Stimulated activated CD4-positive, alpha-beta T cell treated with anti-CD3 and anti-CD28 coated beads, Interleukin-1b, Interleukin-23, amount 100 ng/mL, for 1 hour (primary cell): ENCODE results near the gene HOXD8.

Experiments
- DNase-seq, 2 donors: peaks; one replicate each; pipeline ENCODE4 v3.0.0-alpha.2; 2020; ENCODE audit warnings: low read depth in 2 of 2

HOXD8 gene

GRCh38 chr2:176160251-176160985 lies 30.9 kb downstream of the HOXD8 start:
- no peak for DNase-seq

- DNase-seq: no peak
Measured at GRCh38 chr2:176160986-176161824, 31.7 kb downstream of the HOXD8 start.

- DNase-seq: no peak
Measured at GRCh38 chr2:176161825-176162626, 32.5 kb downstream of the HOXD8 start.

DNA sequence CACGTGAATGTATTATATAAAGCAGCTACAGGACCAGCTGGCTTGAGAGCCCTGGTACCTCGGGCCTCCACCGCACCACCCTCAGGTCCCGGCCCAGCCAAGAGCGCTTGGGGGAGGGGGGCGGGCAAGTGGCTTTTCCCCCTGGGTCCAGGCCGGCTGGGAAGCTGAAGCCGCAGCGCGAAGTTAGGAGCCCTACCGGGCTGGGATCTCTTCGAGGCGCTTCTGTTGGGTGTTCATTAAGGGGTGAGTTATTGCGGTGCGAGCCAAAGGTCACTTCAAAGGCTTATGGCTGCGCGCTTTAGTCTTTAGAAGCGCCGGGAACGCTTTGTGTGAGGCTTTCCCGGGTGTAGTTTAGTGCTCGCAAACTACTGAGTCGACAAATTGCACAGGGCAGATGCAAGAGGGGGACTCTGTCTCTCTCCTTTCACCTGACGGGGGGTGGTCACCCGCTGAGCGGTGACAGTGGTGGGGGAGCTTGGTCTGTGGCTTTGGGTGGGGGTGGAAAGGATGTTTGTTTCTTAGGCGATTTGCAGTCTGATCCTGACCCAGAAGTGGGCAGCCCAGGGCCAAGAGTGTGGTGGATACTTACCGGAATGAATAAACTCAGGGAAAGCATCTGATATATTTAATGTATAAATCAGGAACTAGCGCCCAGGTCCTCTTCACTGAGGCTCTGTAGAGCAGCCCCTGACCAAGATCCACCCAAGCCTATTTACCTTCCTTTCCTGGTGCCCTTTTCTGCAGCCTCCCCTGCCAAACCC lies 33.6 kb downstream of the HOXD8 start:
- DNase-seq: no peak

DNA sequence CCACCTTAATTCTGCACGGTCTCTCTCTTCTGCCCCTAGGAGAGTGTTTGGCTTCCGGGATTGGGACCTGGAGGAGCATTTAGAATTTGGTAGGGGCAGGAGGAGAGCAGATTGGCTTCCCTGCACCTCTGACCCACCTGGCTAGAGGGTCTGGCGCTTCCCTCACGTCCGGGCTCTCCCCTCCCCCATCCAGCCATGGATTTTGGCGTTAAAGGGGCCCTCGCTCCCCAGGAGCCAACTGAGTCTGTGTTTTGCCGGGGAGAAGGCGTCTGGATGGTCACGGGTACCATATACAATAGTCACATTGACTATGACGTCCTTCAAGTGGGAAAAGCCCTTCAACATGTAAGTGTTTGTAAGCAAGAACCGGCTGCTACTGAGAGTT lies 34.2 kb downstream of the HOXD8 start:
- no peak for DNase-seq

DNA sequence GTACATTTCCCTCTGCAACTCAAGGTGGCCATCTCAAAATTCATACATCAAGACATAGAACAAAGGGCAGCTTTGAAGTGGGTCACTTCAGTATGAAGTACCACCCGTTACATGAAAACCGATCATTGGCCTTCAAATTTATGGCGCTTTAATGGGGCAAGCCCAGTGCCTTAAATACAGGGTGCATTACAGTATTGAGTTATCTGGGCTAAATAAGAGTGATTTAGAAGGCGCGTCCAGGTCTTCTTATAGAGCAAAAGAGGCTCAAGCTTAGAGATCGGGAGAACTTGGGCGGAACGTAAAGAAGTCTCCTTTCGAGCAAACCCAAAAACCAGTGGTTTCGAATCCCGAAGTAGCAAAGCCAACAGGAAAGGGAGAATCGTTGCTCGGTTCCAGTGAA lies 34.7 kb downstream of the HOXD8 start:
- DNase-seq: no peak

DNA sequence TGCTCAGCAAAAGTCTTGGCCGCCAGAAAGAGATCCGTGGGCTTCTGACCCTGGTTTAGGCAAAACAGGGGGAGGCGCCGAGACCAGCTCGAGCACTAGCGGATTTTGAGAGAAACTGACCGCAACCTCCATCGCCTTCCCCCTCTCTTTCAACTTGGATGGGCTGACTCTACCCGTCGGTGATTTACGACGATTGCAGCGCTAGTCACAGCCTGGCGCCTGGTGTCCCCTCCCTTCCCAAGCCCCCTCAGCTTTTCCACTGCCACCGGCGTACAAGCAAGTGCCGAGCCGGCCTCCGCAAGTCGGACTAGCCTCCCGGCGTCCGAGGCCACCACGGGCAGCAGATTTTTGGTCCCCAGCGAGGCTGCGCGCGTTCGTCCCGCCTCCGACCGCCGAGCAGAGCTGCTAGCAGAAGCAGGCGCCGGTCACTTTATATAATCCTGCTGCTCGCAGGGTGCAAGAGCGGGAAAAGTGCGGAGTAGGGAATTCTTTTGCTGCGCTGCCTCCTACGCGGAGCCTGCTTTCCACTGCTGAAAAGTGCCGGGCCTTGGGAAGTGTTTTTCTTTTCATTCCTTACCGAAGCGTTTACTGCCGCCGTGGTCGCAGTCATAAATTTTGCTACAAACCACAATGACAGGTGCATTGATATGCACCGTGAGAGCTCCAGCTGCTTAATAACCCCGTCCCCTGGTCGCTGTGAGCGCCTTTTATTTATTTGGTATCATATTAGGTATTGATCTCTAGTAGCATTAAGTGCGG lies 35.3 kb downstream of the HOXD8 start:
- DNase-seq: no peak

- no peak for DNase-seq
Measured at GRCh38 chr2:176165370-176166050, 36.0 kb downstream of the HOXD8 start.

DNA sequence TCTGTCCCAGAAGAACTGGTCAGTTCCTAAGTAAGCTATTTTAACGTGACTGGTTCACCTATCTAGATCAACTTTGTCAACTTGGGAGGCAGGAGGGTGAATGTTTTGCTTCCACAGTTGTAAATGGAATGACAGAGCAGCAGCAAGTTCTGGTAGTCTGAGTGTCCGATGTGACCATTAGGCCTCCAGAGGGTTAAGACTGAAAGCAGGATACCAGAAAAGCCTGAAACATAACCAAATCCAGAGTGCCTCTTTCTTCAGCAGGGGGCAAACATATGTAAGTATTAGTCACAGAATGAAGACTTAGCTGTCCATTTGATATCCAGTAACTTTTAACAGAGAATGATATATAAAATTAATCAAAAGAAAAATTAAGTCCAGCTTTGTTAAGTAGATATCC lies 36.8 kb downstream of the HOXD8 start:
- DNase-seq: no peak

- DNase-seq: no peak
Measured at GRCh38 chr2:176167398-176167797, 37.9 kb downstream of the HOXD8 start.

- DNase-seq: no peak
Measured at GRCh38 chr2:176169181-176169580, 39.7 kb downstream of the HOXD8 start.

DNA sequence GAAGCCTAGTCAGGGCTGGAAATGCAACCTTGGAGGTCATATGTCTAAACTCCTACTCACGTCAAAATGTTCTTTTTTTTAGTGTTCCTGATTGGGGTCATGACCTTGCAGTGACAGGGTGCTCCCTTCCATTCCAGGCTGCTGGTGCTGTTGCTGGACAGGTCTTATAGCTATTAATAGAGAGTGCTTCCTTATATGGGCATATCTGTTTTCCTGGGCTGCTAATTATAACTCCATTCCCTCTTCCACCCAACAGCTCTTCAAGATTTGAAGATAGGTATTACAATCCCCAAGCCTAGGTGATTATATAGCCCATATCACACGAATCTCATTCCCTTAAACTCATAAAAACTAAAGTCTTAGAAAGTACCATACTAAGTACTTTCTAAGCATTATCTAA lies 40.2 kb downstream of the HOXD8 start:
- DNase-seq: no peak

GRCh38 chr2:176170602-176171305 lies 41.2 kb downstream of the HOXD8 start:
- DNase-seq: no peak

DNA sequence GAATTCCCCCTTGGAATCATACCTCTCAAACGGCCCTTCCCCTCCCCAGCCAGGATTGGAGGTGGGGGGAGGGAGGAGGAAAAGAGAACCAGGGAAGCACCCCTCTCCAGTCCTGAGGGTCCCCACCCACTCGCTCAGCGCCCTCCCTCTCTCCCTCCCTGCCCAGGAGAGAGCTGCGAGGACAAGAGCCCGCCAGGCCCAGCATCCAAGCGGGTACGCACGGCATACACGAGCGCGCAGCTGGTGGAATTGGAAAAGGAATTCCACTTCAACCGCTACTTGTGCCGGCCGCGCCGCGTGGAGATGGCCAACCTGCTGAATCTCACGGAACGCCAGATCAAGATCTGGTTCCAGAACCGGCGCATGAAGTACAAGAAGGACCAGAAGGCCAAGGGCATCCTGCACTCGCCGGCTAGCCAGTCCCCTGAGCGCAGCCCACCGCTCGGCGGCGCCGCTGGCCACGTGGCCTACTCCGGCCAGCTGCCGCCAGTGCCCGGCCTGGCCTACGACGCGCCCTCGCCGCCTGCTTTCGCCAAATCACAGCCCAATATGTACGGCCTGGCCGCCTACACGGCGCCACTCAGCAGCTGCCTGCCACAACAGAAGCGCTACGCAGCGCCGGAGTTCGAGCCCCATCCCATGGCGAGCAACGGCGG lies 42.0 kb downstream of the HOXD8 start:
- DNase-seq: no peak

GRCh38 chr2:176172007-176172894 lies 42.7 kb downstream of the HOXD8 start:
- no peak for DNase-seq

GRCh38 chr2:176172895-176173566 lies 43.5 kb downstream of the HOXD8 start:
- no peak for DNase-seq

- DNase-seq: no peak
Measured at GRCh38 chr2:176173567-176174381, 44.3 kb downstream of the HOXD8 start.
